GM21360 (cell line): ENCODE measurements around the gene RPS16.
A peak's percentile ranks its signal among the peaks of the same experiment; 100 is the strongest.

Experiments
- ATAC-seq: cut with Tn5 transposase; IDR thresholded peaks from one replicate; pipeline ENCODE4 v1.9.1; 2021; ENCODE audit warnings: mild to moderate bottlenecking, moderate library complexity; ENCODE audit not compliant: unreplicated experiment

The RPS16 gene

DNA sequence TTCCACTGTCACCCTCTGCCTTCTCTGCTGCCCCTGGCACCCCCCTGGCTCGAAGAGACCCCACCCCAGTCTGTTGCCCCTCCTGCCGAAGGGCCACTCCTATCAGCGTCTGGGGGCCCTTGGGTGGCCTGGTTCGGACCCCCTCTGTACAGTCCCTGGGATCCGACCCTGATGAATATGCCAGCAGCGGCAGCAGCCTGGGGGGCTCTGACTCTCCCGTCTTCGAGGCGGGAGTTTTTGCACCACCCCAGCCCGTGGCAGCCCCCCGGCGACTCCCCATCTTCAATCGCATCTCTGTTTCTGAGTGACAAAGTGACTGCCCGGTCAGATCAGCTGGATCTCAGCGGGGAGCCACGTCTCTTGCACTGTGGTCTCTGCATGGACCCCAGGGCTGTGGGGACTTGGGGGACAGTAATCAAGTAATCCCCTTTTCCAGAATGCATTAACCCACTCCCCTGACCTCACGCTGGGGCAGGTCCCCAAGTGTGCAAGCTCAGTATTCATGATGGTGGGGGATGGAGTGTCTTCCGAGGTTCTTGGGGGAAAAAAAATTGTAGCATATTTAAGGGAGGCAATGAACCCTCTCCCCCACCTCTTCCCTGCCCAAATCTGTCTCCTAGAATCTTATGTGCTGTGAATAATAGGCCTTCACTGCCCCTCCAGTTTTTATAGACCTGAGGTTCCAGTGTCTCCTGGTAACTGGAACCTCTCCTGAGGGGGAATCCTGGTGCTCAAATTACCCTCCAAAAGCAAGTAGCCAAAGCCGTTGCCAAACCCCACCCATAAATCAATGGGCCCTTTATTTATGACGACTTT lies 27.1 kb downstream of the RPS16 start:
- ATAC-seq = no peak

DNA sequence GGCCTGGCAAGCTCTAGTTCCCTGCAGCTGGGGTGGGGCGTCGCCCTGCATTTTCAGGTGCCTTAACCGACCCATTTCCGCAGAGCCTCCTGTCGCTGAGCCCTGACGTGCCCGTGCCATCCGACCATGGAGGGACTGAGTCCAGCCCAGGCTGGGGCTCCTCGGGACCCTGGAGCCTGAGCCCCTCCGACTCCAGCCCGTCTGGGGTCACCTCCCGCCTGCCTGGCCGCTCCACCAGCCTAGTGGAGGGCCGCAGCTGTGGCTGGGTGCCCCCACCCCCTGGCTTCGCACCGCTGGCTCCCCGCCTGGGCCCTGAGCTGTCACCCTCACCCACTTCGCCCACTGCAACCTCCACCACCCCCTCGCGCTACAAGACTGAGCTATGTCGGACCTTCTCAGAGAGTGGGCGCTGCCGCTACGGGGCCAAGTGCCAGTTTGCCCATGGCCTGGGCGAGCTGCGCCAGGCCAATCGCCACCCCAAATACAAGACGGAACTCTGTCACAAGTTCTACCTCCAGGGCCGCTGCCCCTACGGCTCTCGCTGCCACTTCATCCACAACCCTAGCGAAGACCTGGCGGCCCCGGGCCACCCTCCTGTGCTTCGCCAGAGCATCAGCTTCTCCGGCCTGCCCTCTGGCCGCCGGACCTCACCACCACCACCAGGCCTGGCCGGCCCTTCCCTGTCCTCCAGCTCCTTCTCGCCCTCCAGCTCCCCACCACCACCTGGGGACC lies 27.9 kb downstream of the RPS16 start:
- no peak for ATAC-seq

DNA sequence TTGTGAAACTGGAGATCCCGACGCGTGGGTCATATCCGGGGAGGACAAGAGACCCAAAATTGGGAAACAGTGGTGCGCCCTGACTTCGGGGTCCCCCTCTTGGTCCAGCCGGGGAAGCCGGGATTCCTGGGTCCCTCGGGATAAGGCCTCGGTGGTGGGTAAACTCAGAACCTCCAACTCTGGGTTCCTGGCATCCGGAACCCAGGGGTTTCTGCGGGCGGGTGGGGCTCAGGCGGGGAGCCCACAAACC lies 28.4 kb downstream of the RPS16 start:
- no peak for ATAC-seq

DNA sequence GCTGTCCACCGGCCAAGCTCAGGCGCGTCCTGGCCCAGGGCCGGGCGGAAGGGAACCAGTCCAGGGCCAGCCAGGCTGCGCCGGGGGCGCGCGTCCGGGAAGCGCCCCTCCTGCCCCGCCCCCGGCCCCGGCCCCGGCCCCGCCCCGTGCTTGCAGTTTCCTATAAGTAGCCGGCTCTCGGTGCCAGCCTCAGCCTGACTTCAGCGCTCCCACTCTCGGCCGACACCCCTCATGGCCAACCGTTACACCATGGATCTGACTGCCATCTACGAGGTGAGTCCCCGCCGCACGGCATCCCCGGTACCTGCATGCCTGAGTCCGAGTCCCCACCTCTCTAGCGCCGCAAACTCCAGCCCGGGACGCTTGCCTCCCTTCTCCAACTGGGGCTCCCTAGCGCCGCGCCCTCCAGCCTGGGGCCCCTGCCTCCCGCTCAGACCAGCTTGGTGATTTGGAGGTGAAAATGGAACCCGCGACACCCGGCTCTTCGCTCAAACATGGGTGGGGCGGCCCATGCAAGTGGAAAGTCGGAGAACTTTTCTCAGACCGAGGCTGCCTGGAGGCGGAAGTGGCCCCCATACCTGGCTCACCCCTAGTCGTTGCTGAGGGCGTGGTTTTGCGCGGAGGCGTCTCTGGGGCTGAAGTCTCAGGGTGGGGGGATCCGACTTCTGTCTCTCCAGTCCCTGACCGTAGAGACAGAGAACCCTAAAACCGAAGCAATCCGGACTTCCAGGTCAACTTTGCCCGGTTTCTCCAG lies 28.9 kb downstream of the RPS16 start, which contains the start of gene ZFP36:
ZFP36 (plus strand) TSS at position 192 of the 754 bp plus-strand sequence; CDS start at position 250, 58 bp downstream.
- peak; percentile 19 for ATAC-seq

DNA sequence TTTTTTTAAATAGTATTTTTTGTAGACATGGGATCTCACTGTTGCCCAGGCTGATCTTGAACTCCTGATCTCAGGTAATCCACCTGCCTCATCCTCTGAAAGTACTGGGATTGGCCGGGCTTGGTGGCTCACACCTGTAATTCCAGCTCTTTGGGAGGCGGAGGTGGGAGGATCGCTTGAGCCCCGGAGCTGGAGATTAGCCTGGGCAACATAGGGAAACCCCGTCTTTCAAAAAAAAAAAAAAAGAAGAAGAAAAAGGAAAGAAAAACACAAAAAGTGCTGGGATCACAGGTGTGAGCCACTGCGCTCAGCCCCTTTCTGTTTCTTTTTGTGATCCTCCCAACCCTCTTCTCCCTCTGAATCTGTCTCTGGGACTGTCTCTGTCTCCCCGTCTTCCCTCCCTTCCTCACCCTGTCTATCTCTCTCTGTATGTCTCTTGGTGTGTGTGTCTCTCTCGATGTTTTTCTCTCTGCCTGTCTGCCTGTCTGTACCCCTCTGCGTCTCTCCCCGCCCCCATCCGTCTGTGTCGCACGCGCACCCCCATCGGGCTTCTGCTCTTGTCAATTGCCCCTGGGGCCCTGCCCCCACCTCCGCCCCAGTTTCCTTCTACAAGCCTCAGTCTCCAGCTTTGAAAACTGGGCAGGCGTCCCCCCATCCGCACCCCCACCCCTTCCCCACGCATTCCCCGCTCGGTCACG lies 29.6 kb downstream of the RPS16 start:
- ATAC-seq = no peak

DNA sequence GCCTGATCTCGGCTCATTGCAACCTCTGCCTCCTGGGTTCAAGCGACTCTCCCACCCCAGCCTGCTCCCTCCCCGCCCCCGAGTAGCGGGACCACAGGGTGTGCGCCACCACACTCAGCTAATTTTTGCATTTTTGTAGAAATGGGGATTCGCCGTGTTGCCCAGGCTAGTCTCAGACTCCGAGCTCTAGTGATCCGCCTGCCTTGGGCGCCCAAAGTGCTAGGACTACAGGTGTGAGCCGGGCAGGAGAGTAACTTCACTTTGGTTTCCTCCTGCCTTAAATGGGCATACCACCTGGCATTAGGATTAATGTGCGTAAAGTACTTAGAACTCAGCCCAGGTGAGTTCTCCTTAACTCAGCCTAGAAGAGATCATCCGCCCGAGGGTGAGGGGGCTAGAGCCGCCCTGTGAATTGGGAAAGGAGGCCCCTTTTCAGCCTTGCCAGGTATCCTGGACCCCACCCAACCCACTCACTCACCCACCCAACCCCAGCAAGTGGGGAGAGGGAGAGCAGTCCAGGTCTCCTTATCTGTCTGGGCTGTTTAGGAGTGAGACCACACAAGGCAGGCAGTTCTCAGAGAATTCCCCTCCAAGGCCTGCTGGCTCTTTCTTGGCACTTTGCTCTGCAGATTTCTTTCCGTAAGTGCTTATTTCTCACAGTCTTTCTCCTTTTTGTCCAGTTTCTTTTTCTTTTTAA lies 30.3 kb downstream of the RPS16 start:
- ATAC-seq = no peak

DNA sequence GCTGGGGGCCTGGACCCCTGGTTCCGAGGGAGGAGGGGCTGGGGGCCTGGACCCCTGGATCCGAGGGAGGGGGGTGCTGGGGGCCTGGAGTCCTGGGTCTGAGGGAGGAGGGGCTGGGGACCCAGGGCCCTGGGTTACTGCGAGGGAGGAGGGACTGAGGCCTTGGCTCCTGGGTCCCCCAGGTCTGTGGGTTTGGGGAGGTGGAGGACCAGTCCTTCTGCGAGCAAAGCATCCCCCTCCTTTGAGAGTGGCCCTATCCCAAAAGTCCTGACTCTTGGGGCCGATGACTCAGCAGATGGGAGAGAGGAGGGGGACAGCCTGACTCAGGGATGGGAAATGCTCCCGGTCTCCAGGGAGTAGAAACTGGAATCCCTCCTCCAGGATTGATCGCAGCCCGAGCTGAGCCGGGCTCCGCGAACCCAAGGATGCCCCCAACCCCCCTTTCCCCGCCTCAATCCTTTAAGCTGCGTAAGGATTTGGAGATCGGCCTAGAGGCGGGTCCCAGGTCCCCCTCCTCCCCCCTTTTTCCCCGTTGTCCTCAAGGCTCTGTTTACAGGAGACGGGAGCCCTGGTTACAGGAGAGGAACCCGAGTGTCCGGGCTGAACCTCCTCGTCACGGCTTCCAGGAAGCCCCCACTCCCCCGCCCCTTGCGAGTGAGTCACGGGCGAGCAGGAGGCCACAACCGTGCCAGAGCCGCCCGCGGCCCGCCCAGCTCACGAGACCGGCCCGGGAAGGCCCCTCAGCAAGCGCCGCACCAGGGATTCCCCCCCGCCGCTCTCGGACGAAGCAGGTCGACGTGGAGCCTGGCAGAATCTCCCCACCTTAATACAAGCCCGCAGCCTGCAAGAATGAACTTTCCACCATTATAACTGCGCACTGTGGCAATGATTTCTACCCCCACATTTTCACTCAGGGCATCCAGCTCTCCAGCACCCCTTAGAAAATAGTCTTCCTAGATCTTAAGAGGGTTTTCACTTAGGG lies 32.1 kb downstream of the RPS16 start:
- peak; percentile 32 for ATAC-seq

DNA sequence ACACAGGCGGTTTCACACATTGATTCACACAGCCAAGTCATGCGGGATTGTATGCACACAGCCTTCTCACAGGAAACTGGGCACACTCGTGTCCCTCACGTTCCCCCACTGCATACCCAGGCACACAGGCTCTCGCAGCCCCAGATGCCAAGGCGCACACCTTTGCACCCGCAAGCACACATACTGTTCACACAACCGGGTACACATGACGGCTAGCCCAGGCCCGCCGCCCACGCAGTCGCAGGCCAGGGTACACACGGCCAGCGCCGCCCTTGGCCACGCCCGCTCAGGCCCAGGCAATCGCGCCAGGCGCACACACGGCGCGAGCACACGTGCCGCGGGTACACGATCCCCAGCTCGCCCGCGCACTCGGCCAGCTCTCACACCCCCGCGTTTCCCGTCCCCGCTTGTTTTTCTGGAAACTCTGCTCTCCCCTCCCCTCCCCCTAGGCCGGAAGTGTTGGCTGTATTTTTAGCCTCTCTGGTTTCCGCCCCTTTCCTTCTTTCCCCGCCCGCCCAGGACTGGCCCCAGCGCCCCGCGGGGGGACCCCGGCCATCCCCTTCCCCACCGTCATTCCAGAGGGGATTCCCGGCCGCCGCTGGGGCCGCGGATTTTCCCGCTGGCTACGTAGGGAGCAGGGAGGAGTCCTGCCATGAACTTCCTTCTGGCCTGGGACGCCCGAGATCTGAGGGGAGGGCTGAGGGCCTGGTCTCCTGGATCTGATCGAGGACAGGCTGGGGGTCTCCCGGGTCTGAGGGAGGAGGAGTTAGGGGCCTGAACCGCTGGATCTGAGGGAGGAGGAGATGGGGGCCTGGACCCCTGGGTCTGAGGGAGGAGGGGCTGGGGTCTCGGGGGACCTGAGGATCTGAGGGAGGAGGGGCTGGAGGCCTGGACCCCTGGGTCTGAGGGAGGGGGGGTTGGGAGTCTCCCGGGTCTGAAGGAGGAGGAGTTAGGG lies 33.1 kb downstream of the RPS16 start:
- ATAC-seq = peak; percentile 24

DNA sequence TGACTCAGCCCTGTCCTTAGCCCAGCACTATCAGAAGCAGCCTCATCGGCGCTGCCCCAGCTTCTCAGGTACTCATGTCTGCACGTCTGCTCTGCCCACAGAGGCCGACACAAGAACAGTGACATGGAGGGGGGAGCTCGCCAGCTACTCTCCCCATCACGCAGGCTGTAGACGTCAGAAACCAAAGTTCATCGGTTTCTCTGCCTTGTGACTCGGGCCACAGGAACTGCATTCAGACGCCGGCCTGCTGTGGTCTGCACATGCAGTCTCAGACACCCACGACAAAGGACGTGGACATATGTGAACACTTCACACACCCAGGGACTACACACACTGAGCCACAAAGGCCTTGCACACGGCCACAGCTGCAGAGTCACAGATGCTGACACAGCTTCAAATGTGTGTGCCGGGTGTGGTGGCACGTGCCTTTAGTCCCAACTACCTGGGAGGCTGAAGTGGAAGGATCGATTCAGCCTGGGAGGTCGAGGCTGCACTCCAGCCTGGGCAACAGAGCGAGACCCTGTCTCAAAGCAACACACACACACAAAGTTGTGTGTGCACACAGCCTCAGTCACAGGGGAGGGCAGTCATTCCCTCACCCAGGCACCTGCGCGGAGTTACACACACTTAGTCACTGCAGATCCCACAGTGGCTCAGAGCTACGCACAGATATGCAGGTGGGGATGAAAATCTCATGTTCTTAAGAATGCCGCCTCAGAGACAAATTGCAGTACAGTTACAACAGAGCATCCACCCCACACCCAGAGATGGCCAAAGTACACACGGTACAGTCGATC lies 34.0 kb downstream of the RPS16 start:
- ATAC-seq = peak; percentile 1

DNA sequence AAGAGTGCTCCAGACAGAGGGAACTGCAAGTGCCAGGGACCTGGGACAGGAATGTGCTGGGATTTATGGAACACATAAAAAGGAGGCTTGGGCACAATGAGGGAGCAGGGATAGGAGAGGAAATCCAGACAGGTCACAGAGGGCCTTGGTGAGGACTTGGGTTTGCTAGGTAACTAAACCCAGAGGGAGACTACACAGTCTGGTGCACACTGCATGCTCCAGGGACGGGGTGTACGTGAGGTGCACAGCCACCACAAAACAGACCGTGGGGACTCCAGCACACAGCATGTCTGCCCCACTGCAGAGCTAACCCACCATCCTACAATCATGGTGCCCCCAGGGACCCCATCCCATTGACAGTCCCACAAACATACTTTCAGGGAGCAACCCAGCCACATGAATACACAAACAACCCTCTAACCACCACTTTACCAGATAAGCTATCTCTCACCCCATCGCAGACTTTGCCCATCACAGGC lies 34.6 kb downstream of the RPS16 start:
- no peak for ATAC-seq

DNA sequence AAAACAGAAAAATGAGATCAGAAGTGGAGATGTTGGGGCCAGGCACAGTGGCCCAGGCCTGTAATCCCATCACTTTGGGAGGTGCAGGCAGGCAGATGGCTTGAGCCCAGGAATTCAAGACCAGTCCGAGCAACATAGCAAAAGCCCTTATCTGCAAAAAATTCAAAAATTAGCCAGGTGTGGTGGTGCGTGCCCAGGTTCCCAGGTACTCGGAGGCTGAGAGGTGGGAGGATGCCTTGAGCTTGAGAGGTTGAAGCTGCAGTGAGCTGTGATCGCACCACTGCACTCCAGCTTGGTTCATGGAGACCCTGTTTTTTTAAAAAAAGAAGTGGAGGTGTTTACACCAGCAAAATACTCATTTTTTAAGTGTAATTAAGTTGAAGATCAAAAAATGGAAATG lies 35.7 kb downstream of the RPS16 start:
- ATAC-seq = no peak

DNA sequence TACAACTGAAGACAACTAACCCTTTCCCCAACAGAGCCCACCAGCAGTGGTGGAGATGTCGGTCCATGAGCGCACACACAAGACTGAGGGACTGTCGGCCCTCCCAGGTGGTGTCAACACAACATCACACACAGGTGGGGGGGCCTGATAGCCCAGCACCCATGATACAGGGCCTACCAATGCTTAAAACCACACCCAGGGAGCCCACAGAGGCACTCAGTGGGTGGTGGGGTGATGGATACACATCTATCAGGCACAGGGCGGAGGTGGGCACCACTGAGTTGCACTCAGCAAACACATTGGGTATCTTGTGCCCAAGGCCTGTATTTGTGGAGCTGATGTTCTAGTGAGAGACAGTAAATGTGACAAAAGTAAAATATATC lies 36.1 kb downstream of the RPS16 start:
- no peak for ATAC-seq

DNA sequence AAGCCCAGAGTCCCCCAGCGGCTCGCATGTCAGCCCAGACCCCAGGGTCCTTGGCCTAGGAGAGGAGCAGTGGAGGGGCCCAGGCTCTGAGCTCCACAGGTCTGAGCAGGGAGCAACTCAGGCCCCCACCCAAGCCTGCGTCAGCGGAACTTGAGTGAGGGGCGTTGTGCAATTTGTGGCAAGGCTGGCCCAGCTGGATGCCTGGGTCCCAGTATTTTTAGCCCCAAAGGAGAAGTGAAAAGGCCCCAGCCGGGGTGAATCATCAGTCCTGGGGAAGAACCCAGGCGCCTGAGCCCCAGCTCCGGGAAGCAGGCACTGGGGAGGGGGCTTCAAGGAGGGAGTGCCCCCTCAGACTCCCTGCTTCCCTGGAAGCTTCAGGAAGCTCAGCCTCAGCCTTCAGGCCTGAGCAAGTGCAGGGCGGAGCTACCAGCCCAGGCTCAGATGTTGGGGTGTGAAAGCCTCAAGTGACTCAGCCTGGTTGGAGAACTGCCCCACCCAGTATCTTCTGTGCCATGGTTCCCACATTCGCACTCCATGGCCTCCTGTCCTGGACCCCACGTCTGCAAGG lies 37.4 kb downstream of the RPS16 start:
- no peak for ATAC-seq

DNA sequence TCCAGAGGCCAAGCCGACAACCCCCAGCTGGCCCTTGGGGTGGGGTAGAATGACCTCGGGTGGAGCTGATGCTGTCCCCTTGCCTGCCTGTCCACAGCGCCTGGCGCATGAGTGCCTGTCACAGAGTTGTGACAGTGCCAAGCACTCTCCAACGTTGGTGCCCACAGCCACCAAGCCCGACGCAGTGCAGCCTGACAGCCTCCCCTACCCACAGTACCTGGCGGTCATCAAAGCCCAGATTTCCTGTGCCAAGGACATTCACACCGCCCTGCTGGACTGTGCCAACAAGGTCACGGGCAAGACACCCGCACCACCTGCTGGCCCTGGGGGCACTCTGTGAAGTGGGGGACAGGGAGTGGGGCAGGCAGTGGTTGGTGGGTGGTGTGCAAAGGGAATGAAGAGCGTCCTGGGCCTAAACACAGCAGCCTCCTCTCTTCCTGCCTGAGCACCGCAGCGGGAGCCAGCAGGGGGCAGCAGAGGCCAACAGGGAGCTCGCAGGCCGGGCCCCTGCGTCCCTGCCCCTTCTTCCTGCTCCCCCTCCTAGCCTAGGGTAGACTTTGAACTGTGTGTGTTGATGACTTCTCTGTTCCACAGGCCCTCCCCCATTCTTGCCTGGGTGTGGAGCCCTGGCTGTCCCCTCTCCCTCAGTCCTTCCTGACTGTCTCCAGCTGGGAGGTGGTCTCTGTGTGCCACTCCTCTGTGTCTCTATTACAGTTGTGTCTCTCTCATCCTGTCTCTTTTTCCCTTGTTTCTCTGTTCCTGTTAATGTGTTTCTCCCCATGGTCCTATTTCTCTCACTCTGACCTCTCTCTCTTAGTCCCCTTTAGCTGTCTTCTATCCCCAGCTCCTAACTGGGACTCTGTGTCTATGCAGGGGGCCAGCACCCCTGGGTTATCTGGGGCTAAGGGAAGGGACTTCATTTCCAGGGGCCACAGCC lies 38.1 kb downstream of the RPS16 start:
- ATAC-seq = no peak

DNA sequence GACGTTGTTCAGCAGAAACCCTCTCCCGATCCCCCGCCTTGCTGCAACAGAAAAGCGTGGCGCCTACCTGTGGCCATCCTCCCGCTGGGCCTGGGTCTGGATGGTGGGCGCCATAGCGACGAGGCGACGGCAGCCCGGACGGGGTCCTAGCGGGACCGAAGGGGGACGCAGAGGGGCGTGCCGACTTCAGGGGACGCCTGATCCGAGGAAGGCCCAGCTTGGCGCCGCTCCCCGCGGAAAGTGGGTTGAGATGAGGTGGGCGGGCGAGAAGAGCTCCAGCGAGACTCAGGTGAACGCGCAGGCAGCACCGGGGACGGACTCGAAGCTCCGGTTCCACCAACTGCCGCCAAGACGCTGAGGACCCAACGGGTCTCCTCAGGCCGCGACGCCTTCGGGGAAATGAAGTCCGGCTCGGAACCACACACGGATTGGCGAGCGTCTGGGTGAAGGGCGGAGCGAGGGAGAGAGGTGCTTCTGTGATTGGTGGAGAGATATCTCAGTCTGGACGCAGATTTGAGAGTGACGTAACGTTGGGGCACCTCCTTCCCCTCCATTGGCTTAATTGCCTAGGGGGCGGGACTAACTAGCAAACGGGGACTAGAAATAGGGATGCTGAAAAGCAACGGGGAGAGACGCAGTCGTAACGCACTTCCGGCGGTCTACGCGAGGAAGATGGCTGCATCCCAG lies 44.9 kb downstream of the RPS16 start, which contains the start of the genes MED29 and PAF1:
MED29 (plus strand) TSS at position 628 of the 687 bp plus-strand sequence; CDS start at position 673, 45 bp downstream.
PAF1 (minus strand) TSS at position 356 of the 687 bp plus-strand sequence; CDS start at position 114, 242 bp downstream.
- ATAC-seq = peak; percentile 82
